SU-DHL-6 (cell line): ENCODE data around the gene OR51F2.

ENCODE experiments used
- CTCF ChIP-seq: fragments of 200-600 bp; sonication (generic); IDR thresholded peaks from one replicate; pipeline ENCODE4 v1.5.1; 2017; ENCODE audit warnings: antibody characterized with exemption, mild to moderate bottlenecking, low read length, moderate library complexity; ENCODE audit not compliant: insufficient read depth, poor library complexity, severe bottlenecking
- EZH2phosphoT487 ChIP-seq: fragments of 200-600 bp; sonication (generic), shearing (Covaris generic); conservative IDR thresholded peaks from 2 replicates; pipeline ENCODE4 v1.6.1; 2018; ENCODE audit warnings: mild to moderate bottlenecking, antibody characterized with exemption, low read length, moderate library complexity, mixed read lengths

- TF ChIP-seq CTCF (no peak), EZH2phosphoT487 (no peak)
These were observed 29.9 kb downstream of the OR51F2 start for GRCh38 chr11:4851033-4851432.
